ENCODE data around the gene TSG101.

The TSG101 gene

GRCh38 chr11:18526521-18527296 lies at the start of gene TSG101:
Gene TSG101, minus strand, starts transcription at chr11:18526942. Its CDS starts 126 bp downstream, at chr11:18526816.
- no peak for FAIRE-seq

- FAIRE-seq, result no peak
Measured at GRCh38 chr11:18575361-18575760, 48.6 kb upstream of the TSG101 start.

GRCh38 chr11:18567081-18567480 lies 40.3 kb upstream of the TSG101 start:
- no peak for FAIRE-seq

- no peak for FAIRE-seq
Measured at GRCh38 chr11:18566406-18566805, 39.7 kb upstream of the TSG101 start.

- FAIRE-seq, result no peak
Measured at GRCh38 chr11:18564149-18564548, 37.4 kb upstream of the TSG101 start.

GRCh38 chr11:18563090-18563730 lies 36.5 kb upstream of the TSG101 start:
- no peak for FAIRE-seq

- no peak for FAIRE-seq
Measured at GRCh38 chr11:18548001-18548400, 21.3 kb upstream of the TSG101 start.

- FAIRE-seq, result peak; percentile 21
Measured at GRCh38 chr11:18540207-18541009, 13.7 kb upstream of the TSG101 start.

GRCh38 chr11:18536209-18536608 lies 9.5 kb upstream of the TSG101 start:
- no peak for FAIRE-seq

- FAIRE-seq, result no peak
Measured at GRCh38 chr11:18534245-18534644, 7.5 kb upstream of the TSG101 start.

GRCh38 chr11:18533365-18533764 lies 6.6 kb upstream of the TSG101 start:
- no peak for FAIRE-seq

- FAIRE-seq, result no peak
Measured at GRCh38 chr11:18527512-18527911, 770 bp upstream of the TSG101 start.

GRCh38 chr11:18526130-18526520 lies 617 bp downstream of the TSG101 start:
- FAIRE-seq, result no peak

- FAIRE-seq, result no peak
Measured at GRCh38 chr11:18524248-18524647, 2.5 kb downstream of the TSG101 start.

GRCh38 chr11:18523084-18523483 lies 3.7 kb downstream of the TSG101 start:
- FAIRE-seq, result no peak

- FAIRE-seq, result no peak
Measured at GRCh38 chr11:18522388-18522787, 4.4 kb downstream of the TSG101 start.

GRCh38 chr11:18521122-18521521 lies 5.6 kb downstream of the TSG101 start:
- no peak for FAIRE-seq

GRCh38 chr11:18502352-18502751 lies 24.4 kb downstream of the TSG101 start:
- no peak for FAIRE-seq

GRCh38 chr11:18501629-18502028 lies 25.1 kb downstream of the TSG101 start:
- FAIRE-seq, result no peak

GRCh38 chr11:18498039-18498438 lies 28.7 kb downstream of the TSG101 start:
- no peak for FAIRE-seq

GRCh38 chr11:18495703-18496102 lies 31.0 kb downstream of the TSG101 start:
- no peak for FAIRE-seq

GRCh38 chr11:18495271-18495670 lies 31.5 kb downstream of the TSG101 start:
- no peak for FAIRE-seq

GRCh38 chr11:18493310-18493709 lies 33.4 kb downstream of the TSG101 start:
- FAIRE-seq, result no peak

- FAIRE-seq, result no peak
Measured at GRCh38 chr11:18492888-18493287, 33.9 kb downstream of the TSG101 start.
